A549 (cell line): ENCODE measurements around the gene PERM1. TPM values are rescaled to one million over a fixed set of nuclear protein-coding genes. Genes with fewer than 3 reads are reported as not detected.

Source experiments
- ATAC-seq, 2 experiments: fragments of 200-7000 bp in 1 of 2; fragments of >200 bp in 1 of 2; cut with Nextera tagmentation in 1 of 2; cut with Tn5 transposase in 1 of 2; 3 replicates each; pipeline versions ENCODE4 v1.8.0 to v1.9.1; 2018 to 2020; ENCODE audit warnings: mild to moderate bottlenecking in 1 of 2, moderate library complexity in 1 of 2
- CTCF ChIA-PET: fragments of 300-600 bp; sonication (Branson Sonifier 250); formaldehyde crosslinking; extraction: SDS; loops from one replicate; lab custom pipeline; 2021; ENCODE audit warnings: antibody characterized with exemption, inconsistent platforms; lab: Yijun Ruan, JAX
- POLR2A ChIA-PET: fragments of 350-600 bp; formaldehyde crosslinking; extraction: SDS; loops from one replicate; lab custom pipeline; 2021; ENCODE audit warnings: antibody characterized with exemption, inconsistent platforms; lab: Yijun Ruan, JAX
- DNase-seq, 2 experiments: peaks; one replicate each; pipeline versions ENCODE4 v3.0.0 to v3.0.0-alpha.2; 2011 to 2016; ENCODE audit warnings: low read depth in 1 of 2, low spot score in 1 of 2
- FAIRE-seq: peaks from 2 replicates; lab custom pipeline; 2011; peaks lifted over from hg19 to GRCh38; lab: Jason Lieb, UNC
- H3K27ac ChIP-seq, 2 experiments: fragments of >200 bp; sonication (Bioruptor Twin); formaldehyde crosslinking; 3 replicates each; pipeline ENCODE4 v1.5.1; 2016 to 2017
- H3K4me1 ChIP-seq: fragments of >200 bp; sonication (Bioruptor Twin); formaldehyde crosslinking; 3 replicates; pipeline ENCODE4 v1.6.1; 2016
- H3K4me2 ChIP-seq: fragments of >200 bp; sonication (Bioruptor Twin); formaldehyde crosslinking; 3 replicates; pipeline ENCODE4 v1.6.1; 2016
- H3K4me3 ChIP-seq: fragments of >200 bp; sonication (Bioruptor Twin); formaldehyde crosslinking; 3 replicates; pipeline ENCODE4 v1.5.1; 2016
- H3K9me3 ChIP-seq: fragments of >200 bp; sonication (Bioruptor Twin); formaldehyde crosslinking; 3 replicates; pipeline ENCODE4 v1.6.1; 2016
- BHLHE40 ChIP-seq: IDR thresholded peaks from 2 replicates; pipeline ENCODE4 v1.6.1; 2012; ENCODE audit warnings: low read depth, low read length, inconsistent platforms
- CBX8 ChIP-seq: fragments of 200-600 bp; sonication (generic); IDR thresholded peaks from 2 replicates; pipeline ENCODE4 v1.6.1; 2016
- CEBPB ChIP-seq, 2 experiments: fragments of >200 bp in 1 of 2; sonication (Bioruptor Twin) in 1 of 2; formaldehyde crosslinking in 1 of 2; IDR thresholded peaks; 2 replicates each; pipeline ENCODE4 v1.6.1; 2012 to 2016
- CHD2 ChIP-seq: fragments of 150-350 bp; IDR thresholded peaks from 2 replicates; pipeline ENCODE4 v1.6.1; 2014; ENCODE audit warnings: low read length; ENCODE audit not compliant: partially characterized antibody
- CHD4 ChIP-seq: fragments of 200-600 bp; sonication (generic); IDR thresholded peaks from 2 replicates; pipeline ENCODE4 v1.6.1; 2016; ENCODE audit warnings: antibody characterized with exemption, mild to moderate bottlenecking, borderline replicate concordance
- ESRRA ChIP-seq: fragments of 150-350 bp; IDR thresholded peaks from 2 replicates; pipeline ENCODE4 v1.6.1; 2014; ENCODE audit warnings: mild to moderate bottlenecking, low read length, borderline replicate concordance
- FOSL2 ChIP-seq, 2 experiments: fragments of 450-650 bp in 1 of 2; fragments of >200 bp in 1 of 2; sonication (Bioruptor Twin) in 1 of 2; formaldehyde crosslinking; IDR thresholded peaks; 2 replicates each; pipeline versions ENCODE4 v1.5.0 to v1.6.1; 2016 to 2020; ENCODE audit warnings: mild to moderate bottlenecking in 1 of 2, moderate library complexity in 1 of 2
- HEYL ChIP-seq: fragments of 250-450 bp; sonication (Bioruptor Pico); IDR thresholded peaks from 2 replicates; pipeline ENCODE4 v1.8.0; 2021; ENCODE audit warnings: mild to moderate bottlenecking, moderate library complexity
- HOXB5 ChIP-seq: fragments of 250-450 bp; sonication (Bioruptor Pico); IDR thresholded peaks from 2 replicates; pipeline ENCODE4 v1.5.0; 2020; ENCODE audit warnings: mild to moderate bottlenecking, moderate library complexity
- KDM1A ChIP-seq: fragments of 200-600 bp; sonication (generic); IDR thresholded peaks from 2 replicates; pipeline ENCODE4 v1.6.1; 2016; ENCODE audit warnings: low read depth, mild to moderate bottlenecking
- KDM5A ChIP-seq: fragments of 200-600 bp; sonication (generic); IDR thresholded peaks from 2 replicates; pipeline ENCODE4 v1.6.1; 2016; ENCODE audit warnings: antibody characterized with exemption, mild to moderate bottlenecking
- NPAS2 ChIP-seq: fragments of 250-450 bp; sonication (Bioruptor Pico); IDR thresholded peaks from 2 replicates; pipeline ENCODE4 v1.8.0; 2022; ENCODE audit warnings: mild to moderate bottlenecking, moderate library complexity, borderline replicate concordance
- POLR2A ChIP-seq: IDR thresholded peaks from 2 replicates; pipeline ENCODE4 v1.6.1; 2012; ENCODE audit warnings: mild to moderate bottlenecking, low read length
- USF2 ChIP-seq: fragments of 450-650 bp; IDR thresholded peaks from 2 replicates; pipeline ENCODE4 v1.6.1; 2014; ENCODE audit warnings: antibody characterized with exemption
- WGBS: methylation state at CpG from one replicate; pipeline ENCODE4 v1.1.6; 2017; ENCODE audit errors: missing lambda C conversion rate; 5-methylcytosine and 5-hydroxymethylcytosine counted together
- polyA plus RNA-seq, 4 experiments: library from polyadenylated mRNA; depleted of rRNA in 3 of 4; stranded (reverse); fragments of >200 nt; fragmentation: RNase III in 1 of 4; extraction: RNeasy Plus Mini Kit Qiagen cat#74134 plus additional on column Dnase treatment in 1 of 4; gene quantifications; 2 replicates in 3 of 4; 3 replicates in 1 of 4; pipeline ENCODE4 v1.2.3, GENCODE V29; 2011 to 2017
- TF ChIP-seq, protein P1 (sequence below): fragments of 250-450 bp; sonication (Bioruptor Pico); IDR thresholded peaks from 2 replicates; pipeline ENCODE4 v1.5.0; 2020; ENCODE audit warnings: low read depth, mild to moderate bottlenecking, moderate library complexity

The PERM1 gene
- polyA plus RNA-seq, 2 of the 4 experiments (the other 2 are of a cell fraction): 0.30 TPM; not detected in 1

DNA sequence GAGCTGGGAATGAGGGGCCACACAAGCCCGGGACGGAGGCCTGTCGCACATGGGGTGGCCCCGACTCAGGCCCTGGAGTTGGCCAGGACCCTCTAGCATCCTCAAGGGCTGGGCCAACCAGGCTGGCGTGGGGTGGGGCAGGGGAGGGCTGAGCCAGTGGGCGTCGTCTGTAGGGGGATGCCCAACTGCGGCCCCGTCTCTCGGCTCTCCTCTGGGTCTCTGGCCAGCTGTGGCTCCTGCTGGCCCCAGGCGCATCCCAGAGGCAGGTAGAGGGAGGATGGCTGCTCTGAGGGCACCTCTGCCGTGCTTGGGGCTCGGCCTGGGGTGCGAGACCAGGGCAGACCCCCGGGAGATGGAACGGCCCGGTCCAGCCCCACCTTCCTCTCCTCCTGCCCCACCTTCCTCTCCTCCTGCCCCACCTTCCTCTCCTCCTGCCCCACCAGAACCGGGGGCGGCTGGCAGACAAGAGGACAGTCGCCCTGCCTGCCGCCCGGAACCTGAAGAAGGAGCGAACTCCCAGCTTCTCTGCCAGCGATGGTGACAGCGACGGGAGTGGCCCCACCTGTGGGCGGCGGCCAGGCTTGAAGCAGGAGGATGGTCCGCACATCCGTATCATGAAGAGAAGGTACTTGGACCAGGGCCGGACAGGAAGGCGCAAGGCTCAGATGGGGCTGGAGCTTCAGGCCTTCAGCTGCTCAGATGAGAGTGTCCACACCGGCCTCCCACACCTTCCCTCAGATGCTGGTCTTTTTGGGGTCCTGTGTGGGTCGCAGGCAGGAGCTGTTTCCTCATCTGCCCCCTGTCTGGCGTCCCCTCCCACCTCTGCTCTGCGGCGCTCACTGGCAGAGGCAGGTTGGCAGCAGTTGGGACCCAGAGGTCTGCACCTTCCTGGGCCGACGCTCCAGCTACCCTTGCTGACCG is 51.9 kb downstream of the PERM1 start:
- WGBS: 94% methylated on average over 21 of the region's 40 CpGs
- Histone ChIP-seq H3K4me1 (peaks cover 24% of the 10 kb centered on the region; the same call in 2 of the 3 replicates), H3K4me3 (no peak overlapping the region), H3K4me2 (no peak overlapping the region), H3K9me3 (no peaks in the 10 kb centered on the region), H3K27ac (peak overlapping the region in 1 of 2 experiments; percentile 46; a peak in 1 of 6 replicates)
- ATAC-seq (no peak), FAIRE-seq (no peak), DNase-seq (no peak)
- no peak for TF ChIP-seq CEBPB (IDR thresholded peaks at IDR 0.05)
- no peak for TF ChIP-seq CHD2
- no peak for TF ChIP-seq KDM5A
- no peak for TF ChIP-seq BHLHE40
- no peak for TF ChIP-seq CHD4
- TF ChIP-seq POLR2A: no peak
- no peak for TF ChIP-seq FOSL2 (IDR thresholded peaks at IDR 0.05)
- TF ChIP-seq FOSL2 (CRISPR knock-in tag; IDR thresholded peaks at IDR 0.05): no peak
- TF ChIP-seq KDM1A: no peak
- TF ChIP-seq HEYL (CRISPR knock-in tag): no peak
- TF ChIP-seq, protein P1, sequence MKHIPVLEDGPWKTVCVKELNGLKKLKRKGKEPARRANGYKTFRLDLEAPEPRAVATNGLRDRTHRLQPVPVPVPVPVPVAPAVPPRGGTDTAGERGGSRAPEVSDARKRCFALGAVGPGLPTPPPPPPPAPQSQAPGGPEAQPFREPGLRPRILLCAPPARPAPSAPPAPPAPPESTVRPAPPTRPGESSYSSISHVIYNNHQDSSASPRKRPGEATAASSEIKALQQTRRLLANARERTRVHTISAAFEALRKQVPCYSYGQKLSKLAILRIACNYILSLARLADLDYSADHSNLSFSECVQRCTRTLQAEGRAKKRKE (CRISPR knock-in tag): no peak
- CTCF ChIA-PET: interaction anchor here (0.7 to 6.9 kb wide), 5 partner anchors 12 to 60 kb away, joined by 3 to 84 read pairs (median 4); no protein-coding TSS in a partner anchor
- POLR2A ChIA-PET: interaction anchor here (0.9 kb wide), 1 partner anchor 10 kb away, joined by 3 read pairs; no protein-coding TSS in a partner anchor

DNA sequence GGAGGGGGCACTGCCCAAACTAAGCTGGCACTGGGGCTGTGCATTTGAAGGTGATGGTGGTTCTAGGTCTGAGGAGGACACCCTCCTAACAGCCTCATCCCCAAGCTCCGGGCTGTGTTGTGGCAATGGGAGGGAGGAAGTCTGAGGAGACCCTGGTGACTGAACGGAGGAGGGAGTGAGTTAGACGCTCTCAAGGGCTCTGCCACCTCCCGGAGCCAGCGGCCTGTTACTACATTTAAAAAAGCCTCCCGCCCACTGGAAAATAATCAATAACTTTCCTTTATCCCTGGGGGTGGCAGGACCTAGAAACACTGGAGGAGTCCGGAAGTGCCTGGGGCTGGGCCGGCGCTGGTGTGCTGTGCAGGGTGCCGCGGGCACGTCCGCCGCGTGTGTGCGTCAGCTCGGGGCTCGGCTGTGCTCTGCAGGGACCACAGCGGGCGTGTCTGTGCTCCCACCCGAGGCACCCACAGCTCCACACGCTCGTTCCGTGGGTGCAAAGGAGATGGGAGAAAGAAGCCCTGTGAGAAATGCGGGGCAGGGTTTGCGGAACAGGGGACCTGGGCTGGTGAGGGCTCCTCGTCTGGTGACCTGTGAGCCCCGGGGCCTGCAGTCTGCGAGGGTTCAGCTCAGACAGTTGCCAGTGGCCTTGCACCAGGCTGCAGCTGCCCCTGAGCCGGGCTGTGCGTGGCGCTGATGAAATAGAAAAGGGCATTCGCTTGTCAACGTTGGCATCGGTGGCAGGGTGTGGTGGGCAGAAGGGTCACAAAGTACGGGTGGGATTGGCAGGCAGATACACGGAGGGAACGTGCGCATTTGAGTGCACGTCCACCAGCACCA is 52.9 kb downstream of the PERM1 start:
- Histone ChIP-seq H3K9me3 (no peaks in the 10 kb centered on the region), H3K4me2 (no peak overlapping the region), H3K27ac (no peak overlapping the region), H3K4me3 (no peak overlapping the region), H3K4me1 (peaks cover 24% of the 10 kb centered on the region; the same call in 2 of the 3 replicates)
- no peak for DNase-seq
- ChIA-PET CTCF (interaction anchor here (1.1 to 6.9 kb wide), 4 partner anchors 12 to 59 kb away, joined by 4 to 84 read pairs (median 5); no protein-coding TSS in a partner anchor), POLR2A (no interaction called here)
- no peak for FAIRE-seq
- TF ChIP-seq ESRRA: no peak
- ATAC-seq: no peak
- WGBS: 86% methylated on average over 24 of the region's 40 CpGs

DNA sequence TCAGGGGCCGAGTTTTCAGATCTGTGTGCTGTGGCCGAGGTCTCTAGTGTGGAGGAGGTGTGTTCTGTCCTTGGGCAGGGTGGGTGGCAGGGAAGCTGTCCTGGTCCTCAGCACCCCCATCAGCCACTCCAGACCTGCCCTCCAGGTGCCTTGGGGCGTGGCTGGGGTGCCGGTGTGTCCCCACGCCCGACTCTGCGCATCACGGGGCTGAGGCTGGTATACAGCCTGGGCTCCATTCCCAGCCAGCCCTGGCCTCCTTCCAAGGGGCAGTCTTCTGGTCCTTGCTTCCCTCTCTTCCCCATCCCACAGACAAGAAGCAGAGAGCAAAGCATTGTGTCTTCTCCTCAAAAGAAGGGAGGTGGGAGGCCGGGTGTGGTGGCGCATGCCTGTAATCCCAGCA is 54.1 kb downstream of the PERM1 start:
- H3K9me3 ChIP-seq: no peaks in the 10 kb centered on the region
- POLR2A ChIA-PET: no interaction called here
- H3K27ac ChIP-seq: 0 out of 6 replicates have a peak overlapping the region, but pooled peaks of 1 of the 2 experiments have one; percentile 12
- 96% methylated on average over 7 of the region's 10 CpGs for WGBS
- DNase-seq: no peak
- no peak for TF ChIP-seq POLR2A
- TF ChIP-seq CBX8: no peak
- TF ChIP-seq, protein P1 (CRISPR knock-in tag): no peak
- TF ChIP-seq HOXB5: no peak
- no peak for TF ChIP-seq USF2
- no peak for TF ChIP-seq NPAS2 (CRISPR knock-in tag)
- TF ChIP-seq KDM1A: no peak
- no peak for TF ChIP-seq KDM5A
- no peak for ATAC-seq
- FAIRE-seq: no peak
- CTCF ChIA-PET: interaction anchor here (6.9 kb wide), 1 partner anchor 14 kb away, joined by 84 read pairs; no protein-coding TSS in a partner anchor
- no peak overlapping the region for H3K4me3 ChIP-seq
- peaks cover 31% of the 10 kb centered on the region for H3K4me1 ChIP-seq
- H3K4me2 ChIP-seq: peak overlapping the region; percentile 14; the same call in 1 of the 3 replicates
